DND-41 (cell line): ENCODE measurements around the gene CDHR2.

Source experiments
- CTCF ChIP-seq: IDR thresholded peaks from 2 replicates; pipeline ENCODE4 v1.5.1; 2012; ENCODE audit warnings: borderline replicate concordance, low read length, moderate library complexity, mild to moderate bottlenecking; ENCODE audit not compliant: poor library complexity, severe bottlenecking; ENCODE audit errors: extremely low read depth
- EZH2 ChIP-seq: IDR thresholded peaks from 3 replicates; pipeline ENCODE4 v1.6.1; 2012; ENCODE audit warnings: borderline replicate concordance, low read depth, mild to moderate bottlenecking, moderate library complexity, low read length, inconsistent platforms; ENCODE audit not compliant: severe bottlenecking

- TF ChIP-seq CTCF (no peak), EZH2 (no peak)
These were observed 32.0 kb upstream of the CDHR2 start for GRCh38 chr5:176517053-176517661.
